Right atrium auricular region (tissue), 2 donors: Measurements from ENCODE around the gene ANKRD23. TPM values are rescaled to one million over a fixed set of nuclear protein-coding genes. Genes with fewer than 3 reads are reported as not detected.
A peak's percentile ranks its signal among the peaks of the same experiment; 100 is the strongest.

Experiments
- DNase-seq: peaks from one replicate; pipeline ENCODE4 v3.0.0-alpha.2; 2019; ENCODE audit warnings: low spot score
- H3K27ac ChIP-seq, 2 donors: fragments of 200-600 bp; sonication (generic); 1 replicate in 1 of 2; 2 replicates in 1 of 2; pipeline ENCODE4 v1.5.1; 2016 to 2019
- H3K27me3 ChIP-seq, 2 donors: fragments of 200-600 bp; sonication (generic); one replicate each; pipeline versions ENCODE4 v1.5.1 to v1.6.0; 2017 to 2019
- H3K36me3 ChIP-seq: fragments of 200-600 bp; sonication (generic); one replicate; pipeline ENCODE4 v1.5.1; 2016
- H3K4me1 ChIP-seq, 2 donors: fragments of 200-600 bp; sonication (generic); one replicate each; pipeline versions ENCODE4 v1.5.1 to v1.6.0; 2017 to 2019
- H3K4me3 ChIP-seq, 2 donors: fragments of 200-600 bp; sonication (generic); 1 replicate in 1 of 2; 2 replicates in 1 of 2; pipeline ENCODE4 v1.5.1; 2017 to 2019; ENCODE audit warnings: mild to moderate bottlenecking in 1 of 2, moderate library complexity in 1 of 2
- H3K9me3 ChIP-seq, 2 donors: fragments of 200-600 bp; sonication (generic); one replicate each; pipeline ENCODE4 v1.5.1; 2019
- CTCF ChIP-seq, 2 donors: fragments of 200-600 bp; sonication (generic); IDR thresholded peaks; one replicate each; pipeline ENCODE4 v1.5.1; 2019; ENCODE audit warnings: antibody characterized with exemption in 2 of 2
- total RNA-seq, 2 donors: library from RNA; depleted of rRNA; stranded (reverse); fragments of >200 nt; gene quantifications; one replicate each; pipeline ENCODE4 v1.1.0, GENCODE V29; 2016

ANKRD23 gene
- total RNA-seq, 2 donors from 2014 or later, result 9.3 to 23.0 TPM

DNA sequence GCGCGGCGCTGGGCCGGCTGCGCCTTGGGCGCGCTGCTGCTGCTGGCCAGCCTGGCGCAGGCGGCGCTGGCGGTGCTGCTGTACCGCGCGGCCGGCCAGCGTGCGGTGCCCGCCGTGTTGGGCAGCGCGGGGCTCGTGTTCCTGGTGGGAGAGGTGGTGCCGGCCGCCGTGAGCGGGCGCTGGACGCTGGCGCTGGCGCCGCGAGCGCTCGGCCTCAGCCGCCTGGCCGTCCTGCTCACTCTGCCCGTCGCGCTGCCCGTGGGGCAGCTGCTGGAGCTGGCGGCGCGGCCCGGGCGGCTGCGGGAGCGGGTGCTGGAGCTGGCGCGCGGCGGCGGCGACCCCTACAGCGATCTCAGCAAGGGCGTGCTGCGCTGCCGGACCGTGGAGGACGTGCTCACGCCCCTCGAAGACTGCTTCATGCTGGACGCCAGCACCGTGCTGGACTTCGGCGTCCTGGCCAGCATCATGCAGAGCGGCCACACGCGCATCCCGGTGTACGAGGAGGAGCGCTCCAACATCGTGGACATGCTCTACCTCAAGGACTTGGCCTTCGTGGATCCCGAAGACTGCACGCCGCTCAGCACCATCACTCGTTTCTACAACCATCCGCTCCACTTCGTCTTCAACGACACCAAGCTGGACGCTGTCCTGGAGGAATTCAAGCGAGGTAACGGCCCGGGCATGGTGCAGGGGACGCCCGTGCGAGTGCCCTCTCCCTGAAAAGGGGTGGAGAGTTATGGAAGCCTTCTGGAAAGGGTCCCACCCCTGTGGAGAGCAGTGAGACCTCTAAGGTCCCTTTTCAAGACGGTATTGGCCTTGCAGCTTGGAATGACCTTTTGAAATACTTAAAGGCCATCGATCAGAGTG lies 26.8 kb downstream of the ANKRD23 start:
- TF ChIP-seq CTCF (IDR thresholded peaks at IDR 0.05), result no peak
- peak overlapping the region; percentile 70 to 90 for H3K27ac ChIP-seq
- no peaks in the 10 kb centered on the region for H3K36me3 ChIP-seq
- no peak for DNase-seq
- peak overlapping the region; percentile 72 to 80 for H3K4me3 ChIP-seq
- H3K27me3 ChIP-seq, result no peaks in the 10 kb centered on the region
- H3K4me1 ChIP-seq, result peaks cover 0 to 58% of the 10 kb centered on the region in 2 donors
- no peaks in the 10 kb centered on the region for H3K9me3 ChIP-seq

- H3K27me3 ChIP-seq, result no peaks in the 10 kb centered on the region
- DNase-seq, result peak; percentile 96
- H3K4me3 ChIP-seq, result peak within 1 kb of the TSS; percentile 72 to 80
- H3K27ac ChIP-seq, result peak within 1 kb of the TSS; percentile 90 to 96
- no peaks in the 10 kb centered on the region for H3K9me3 ChIP-seq
- peaks cover 0 to 62% of the 10 kb centered on the region in 2 donors for H3K4me1 ChIP-seq
- H3K36me3 ChIP-seq, result no peaks in the 10 kb centered on the region
- TF ChIP-seq CTCF (IDR thresholded peaks at IDR 0.05), result peak; percentile 56 to 76
These were observed 27.5 kb downstream of the ANKRD23 start, which contains the start of gene CNNM3 for GRCh38 chr2:96816127-96816835. Gene CNNM3 (plus strand): TSS chr2:96816268. CDS start chr2:96816278, 10 bp downstream.

DNA sequence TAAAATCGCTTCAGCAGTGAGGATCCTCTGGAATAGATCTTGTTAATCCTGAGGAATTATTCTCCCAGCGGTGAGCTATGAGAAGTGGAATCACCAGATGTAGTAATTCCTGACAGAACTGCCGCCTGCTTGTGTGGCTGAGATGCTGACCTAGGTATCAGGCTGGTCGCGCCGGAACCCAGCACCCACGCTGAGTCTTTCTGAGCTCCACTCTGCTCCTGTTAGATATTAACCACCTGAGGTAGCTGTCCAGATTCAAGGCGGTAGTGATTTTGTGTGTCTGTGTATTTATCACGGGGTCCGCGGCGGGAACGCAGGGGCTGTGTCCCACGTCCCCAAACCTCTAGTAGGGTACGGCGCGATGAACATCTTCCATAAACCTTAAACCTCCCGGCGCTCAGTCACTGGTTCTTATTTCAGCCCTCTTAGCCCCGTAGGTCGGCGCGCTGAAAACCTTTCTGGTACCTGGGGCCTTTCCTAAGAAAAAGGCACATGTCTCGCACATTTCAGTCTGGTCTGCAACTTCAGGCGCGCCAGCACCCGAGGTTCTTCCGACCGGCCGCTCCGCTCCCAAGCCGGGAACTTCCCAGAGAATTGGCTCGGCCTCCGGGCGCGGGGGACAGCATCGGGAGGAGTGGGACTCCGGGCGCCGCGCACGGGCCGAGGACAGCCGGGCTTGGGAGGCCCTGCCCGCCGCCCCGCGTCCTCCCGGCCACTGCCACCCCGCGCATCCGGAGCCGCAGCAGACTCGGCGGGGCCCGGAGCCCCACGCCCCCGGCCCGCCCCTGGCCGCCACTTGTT lies 28.3 kb downstream of the ANKRD23 start:
- DNase-seq, result no peak
- TF ChIP-seq CTCF (IDR thresholded peaks at IDR 0.05), result no peak
- H3K27ac ChIP-seq, result peak overlapping the region; percentile 90 to 96
- no peaks in the 10 kb centered on the region for H3K36me3 ChIP-seq
- H3K4me3 ChIP-seq, result peak overlapping the region; percentile 72 to 80
- no peaks in the 10 kb centered on the region for H3K9me3 ChIP-seq
- H3K27me3 ChIP-seq, result no peaks in the 10 kb centered on the region
- H3K4me1 ChIP-seq, result peaks cover 0 to 62% of the 10 kb centered on the region in 2 donors

DNA sequence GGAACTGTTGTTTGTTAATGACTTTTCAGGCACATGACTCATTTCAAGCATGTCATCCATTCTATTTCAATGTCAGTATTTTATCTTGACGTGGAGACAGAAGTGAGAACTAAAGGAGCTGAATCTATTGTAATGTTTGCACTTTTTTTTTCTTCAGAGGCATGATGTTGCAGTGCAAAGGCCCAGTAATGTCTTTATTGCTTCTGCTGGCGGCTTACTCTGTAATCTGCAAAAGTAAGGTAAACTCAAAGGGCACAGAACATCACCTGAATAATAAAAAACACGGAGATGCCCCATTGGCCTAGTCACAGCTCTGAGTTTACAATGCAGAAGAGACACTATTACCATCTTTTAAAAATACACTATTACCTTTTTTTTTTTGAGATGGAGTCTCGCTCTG lies 30.2 kb downstream of the ANKRD23 start:
- H3K4me3 ChIP-seq, result no peak overlapping the region
- no peak for TF ChIP-seq CTCF (IDR thresholded peaks at IDR 0.05)
- peaks cover 6% of the 10 kb centered on the region for H3K36me3 ChIP-seq
- DNase-seq, result no peak
- H3K4me1 ChIP-seq, result peaks cover 0 to 53% of the 10 kb centered on the region in 2 donors
- no peaks in the 10 kb centered on the region for H3K27me3 ChIP-seq
- no peak overlapping the region for H3K27ac ChIP-seq
- H3K9me3 ChIP-seq, result no peaks in the 10 kb centered on the region

DNA sequence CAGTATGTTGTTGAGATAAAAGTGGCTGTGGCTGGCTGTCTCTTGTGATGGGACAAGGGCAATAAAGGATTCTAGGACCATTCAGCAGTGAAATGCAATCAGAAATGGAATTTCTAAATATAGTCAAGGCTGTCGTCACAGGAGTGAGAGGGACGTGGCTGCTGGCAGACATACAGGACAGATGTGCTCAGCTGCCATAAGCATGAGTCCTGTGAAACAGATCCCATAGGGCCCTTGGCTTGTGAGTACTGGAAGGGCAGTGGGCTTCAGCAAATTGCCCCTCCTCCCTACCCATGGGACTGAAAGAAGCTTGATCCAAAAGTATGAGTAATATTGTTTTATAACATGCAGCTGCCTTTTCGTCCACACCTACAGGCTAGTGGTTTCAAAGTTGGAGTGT lies 31.9 kb downstream of the ANKRD23 start:
- Histone ChIP-seq H3K4me1 (peaks cover 0 to 36% of the 10 kb centered on the region in 2 donors), H3K9me3 (no peaks in the 10 kb centered on the region), H3K27ac (peak overlapping the region; percentile 59 to 64), H3K4me3 (no peak overlapping the region), H3K27me3 (no peaks in the 10 kb centered on the region), H3K36me3 (peaks cover 6% of the 10 kb centered on the region)
- peak; percentile 78 for DNase-seq
- no peak for TF ChIP-seq CTCF (IDR thresholded peaks at IDR 0.05)
